ENCODE results near the gene SPACA6. TPM values are rescaled to one million over a fixed set of nuclear protein-coding genes. Genes with fewer than 3 reads are reported as not detected.

Gene SPACA6
- polyA plus RNA-seq, 3 donors, result 0.99 to 5.1 (median 2.4) TPM

DNA sequence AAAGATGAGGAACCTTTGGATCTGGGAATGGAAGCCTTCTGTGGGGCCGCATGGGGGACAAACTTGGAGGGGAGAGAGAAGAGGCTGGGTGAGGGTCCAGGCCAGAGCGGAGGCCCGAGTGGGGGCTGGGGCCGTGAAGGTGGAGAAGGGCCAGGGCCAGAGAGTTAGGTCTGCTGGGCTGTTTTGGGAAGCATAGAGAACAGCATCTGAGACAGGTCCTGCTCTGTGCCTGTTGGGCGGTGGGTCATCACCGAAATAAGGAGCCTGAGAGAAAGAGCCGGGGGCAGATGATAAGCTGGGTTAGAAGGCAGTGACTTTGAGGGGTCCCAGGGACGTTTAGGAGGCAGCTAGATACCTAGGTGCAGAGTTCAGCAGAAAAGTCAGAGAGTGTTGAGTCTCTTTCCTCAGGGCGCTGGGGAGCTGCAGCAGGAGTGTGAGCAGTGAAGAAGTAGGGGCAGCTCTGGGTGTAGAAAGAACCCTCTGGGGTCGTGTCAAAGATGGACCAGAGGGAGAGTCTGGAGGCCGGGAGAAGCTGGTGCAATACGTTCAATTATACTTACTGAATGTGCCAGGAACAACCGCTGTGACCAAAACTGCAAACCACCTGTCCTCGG is 2.7 kb downstream of the SPACA6 start:
- no peaks in the 10 kb centered on the region for H4K20me1 ChIP-seq (ENCODE audit: insufficient read depth, low read length)
- H3K27me3 ChIP-seq (ENCODE audit: control insufficient read depth in 2 of 2, insufficient read depth in 2 of 2, low read length in 2 of 2), result peaks cover 0 to 46% of the 10 kb centered on the region in 2 donors
- no peak for DNase-seq
- 90% methylated on average over 12 of the region's 14 CpGs for WGBS (ENCODE audit: insufficient coverage)
- H3K4me1 ChIP-seq (ENCODE audit: control insufficient read depth in 1 of 2, insufficient read depth in 2 of 2, low read length in 2 of 2), result peaks cover 3 to 5% of the 10 kb centered on the region in 2 donors
- H3K27ac ChIP-seq (ENCODE audit: low read depth in 1 of 2, low read length in 2 of 2), result no peak overlapping the region
- Mint-ChIP-seq H3K27me3 (ENCODE audit: low read depth in 3 of 3) (peaks cover 42 to 69% (median 60%) of the 10 kb centered on the region in 3 donors), H3K4me3 (no peak overlapping the region), H3K36me3 (peaks cover 0 to 6% of the 10 kb centered on the region in 2 donors), H3K27ac (no peak overlapping the region), H3K9me3 (peaks cover 0 to 8% (median 4%) of the 10 kb centered on the region in 7 donors), H3K4me1 (peaks cover 7% of the 10 kb centered on the region)
- TF ChIP-seq, protein P1, sequence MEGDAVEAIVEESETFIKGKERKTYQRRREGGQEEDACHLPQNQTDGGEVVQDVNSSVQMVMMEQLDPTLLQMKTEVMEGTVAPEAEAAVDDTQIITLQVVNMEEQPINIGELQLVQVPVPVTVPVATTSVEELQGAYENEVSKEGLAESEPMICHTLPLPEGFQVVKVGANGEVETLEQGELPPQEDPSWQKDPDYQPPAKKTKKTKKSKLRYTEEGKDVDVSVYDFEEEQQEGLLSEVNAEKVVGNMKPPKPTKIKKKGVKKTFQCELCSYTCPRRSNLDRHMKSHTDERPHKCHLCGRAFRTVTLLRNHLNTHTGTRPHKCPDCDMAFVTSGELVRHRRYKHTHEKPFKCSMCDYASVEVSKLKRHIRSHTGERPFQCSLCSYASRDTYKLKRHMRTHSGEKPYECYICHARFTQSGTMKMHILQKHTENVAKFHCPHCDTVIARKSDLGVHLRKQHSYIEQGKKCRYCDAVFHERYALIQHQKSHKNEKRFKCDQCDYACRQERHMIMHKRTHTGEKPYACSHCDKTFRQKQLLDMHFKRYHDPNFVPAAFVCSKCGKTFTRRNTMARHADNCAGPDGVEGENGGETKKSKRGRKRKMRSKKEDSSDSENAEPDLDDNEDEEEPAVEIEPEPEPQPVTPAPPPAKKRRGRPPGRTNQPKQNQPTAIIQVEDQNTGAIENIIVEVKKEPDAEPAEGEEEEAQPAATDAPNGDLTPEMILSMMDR (IDR thresholded peaks at IDR 0.05), result no peak
- H3K4me2 ChIP-seq (replicated peaks; ENCODE audit: extremely low read depth, low read length, poor library complexity, severe bottlenecking), result no peak overlapping the region
- no peak overlapping the region for H3K9ac ChIP-seq (ENCODE audit: insufficient read depth, low read length, poor library complexity, severe bottlenecking)
- no peaks in the 10 kb centered on the region for H3K36me3 ChIP-seq (replicated peaks in 1 of 2; ENCODE audit: control insufficient read depth in 1 of 2, insufficient read depth in 2 of 2, low read length in 2 of 2)
- peaks cover 0 to 6% of the 10 kb centered on the region in 2 donors for H3K9me3 ChIP-seq (replicated peaks in 1 of 2; ENCODE audit: control insufficient read depth in 1 of 2, insufficient read depth in 1 of 2, low read length in 2 of 2)
- H2AFZ ChIP-seq (ENCODE audit: insufficient read depth, low read depth, low read length, poor library complexity, severe bottlenecking), result no peak overlapping the region
- intact Hi-C loops (cut with micrococcal nuclease), result no loop called here
- H3K79me2 ChIP-seq (ENCODE audit: insufficient read depth, low read length), result no peaks in the 10 kb centered on the region
- no peak overlapping the region for H3K4me3 ChIP-seq (replicated peaks in 1 of 3; ENCODE audit: low read depth in 2 of 3, low read length in 3 of 3)

DNA sequence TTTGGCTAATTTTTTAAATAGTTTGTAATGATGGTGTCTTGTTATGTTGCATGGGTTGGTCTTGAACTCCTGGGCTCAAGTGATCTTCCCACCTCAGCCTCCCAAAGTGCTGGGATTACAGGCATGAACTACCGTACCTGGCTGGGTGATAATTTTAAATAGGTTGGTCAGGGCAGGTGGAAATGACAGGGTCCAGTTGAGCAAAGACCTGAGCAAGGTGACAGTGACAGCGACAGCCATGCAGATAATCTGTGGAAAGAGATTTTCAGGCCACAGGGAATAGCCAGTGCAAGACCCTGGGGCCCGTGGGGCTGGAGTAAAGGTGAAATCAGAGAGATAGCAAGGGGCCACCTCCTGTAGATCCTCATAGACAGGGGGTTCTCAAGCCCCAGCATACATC is 3.5 kb downstream of the SPACA6 start:
- H3K4me2 ChIP-seq (replicated peaks; ENCODE audit: extremely low read depth, low read length, poor library complexity, severe bottlenecking), result no peak overlapping the region
- H3K9me3 Mint-ChIP-seq, result peaks cover 0 to 8% (median 2%) of the 10 kb centered on the region in 7 donors
- H3K4me1 Mint-ChIP-seq, result no peaks in the 10 kb centered on the region
- no peak for DNase-seq
- peaks cover 0 to 6% of the 10 kb centered on the region in 2 donors for H3K9me3 ChIP-seq (replicated peaks in 1 of 2; ENCODE audit: control insufficient read depth in 1 of 2, insufficient read depth in 1 of 2, low read length in 2 of 2)
- H3K4me3 Mint-ChIP-seq, result no peak overlapping the region
- peaks cover 0 to 44% of the 10 kb centered on the region in 2 donors for H3K27me3 ChIP-seq (ENCODE audit: control insufficient read depth in 2 of 2, insufficient read depth in 2 of 2, low read length in 2 of 2)
- H2AFZ ChIP-seq (ENCODE audit: insufficient read depth, low read depth, low read length, poor library complexity, severe bottlenecking), result no peak overlapping the region
- intact Hi-C loops (cut with micrococcal nuclease), result no loop called here
- TF ChIP-seq, protein P1 (IDR thresholded peaks at IDR 0.05), result no peak
- no peaks in the 10 kb centered on the region for H3K79me2 ChIP-seq (ENCODE audit: insufficient read depth, low read length)
- WGBS (ENCODE audit: insufficient coverage), result 100% methylated on average over 1 of the region's 3 CpGs
- H3K27ac Mint-ChIP-seq, result no peak overlapping the region
- no peaks in the 10 kb centered on the region for H3K4me1 ChIP-seq (ENCODE audit: control insufficient read depth in 1 of 2, insufficient read depth in 2 of 2, low read length in 2 of 2)
- no peak overlapping the region for H3K4me3 ChIP-seq (replicated peaks in 1 of 3; ENCODE audit: low read depth in 2 of 3, low read length in 3 of 3)
- no peak overlapping the region for H3K27ac ChIP-seq (ENCODE audit: low read depth in 1 of 2, low read length in 2 of 2)
- H3K36me3 Mint-ChIP-seq, result peaks cover 4 to 9% of the 10 kb centered on the region in 2 donors
- H4K20me1 ChIP-seq (ENCODE audit: insufficient read depth, low read length), result no peaks in the 10 kb centered on the region
- H3K27me3 Mint-ChIP-seq (ENCODE audit: low read depth in 3 of 3), result peaks cover 41 to 69% (median 60%) of the 10 kb centered on the region in 3 donors
- no peak overlapping the region for H3K9ac ChIP-seq (ENCODE audit: insufficient read depth, low read length, poor library complexity, severe bottlenecking)
- H3K36me3 ChIP-seq (replicated peaks in 1 of 2; ENCODE audit: control insufficient read depth in 1 of 2, insufficient read depth in 2 of 2, low read length in 2 of 2), result no peaks in the 10 kb centered on the region
